IPS-11a (cell line): ENCODE measurements around the gene TTC22.
A peak's percentile ranks its signal among the peaks of the same experiment; 100 is the strongest.

Experiments
- H3K4me3 ChIP-seq: one replicate; pipeline ENCODE4 v1.5.1; 2013; ENCODE audit warnings: low read depth, low read length, control low read depth

TTC22 gene

GRCh38 chr1:54800899-54801759, at the start of gene TTC22:
Gene TTC22, minus strand, starts transcription at chr1:54801323. Its CDS starts 160 bp downstream, at chr1:54801163.
- peak within 1 kb of the TSS; percentile 24 for H3K4me3 ChIP-seq

- no peak overlapping the region for H3K4me3 ChIP-seq
These were observed 49.6 kb upstream of the TTC22 start for GRCh38 chr1:54850737-54851136.

GRCh38 chr1:54850069-54850730, 49.1 kb upstream of the TTC22 start:
- no peak overlapping the region for H3K4me3 ChIP-seq

GRCh38 chr1:54849219-54850068, 48.3 kb upstream of the TTC22 start:
- H3K4me3 ChIP-seq, result no peak overlapping the region

GRCh38 chr1:54848134-54848948, 47.2 kb upstream of the TTC22 start:
- no peak overlapping the region for H3K4me3 ChIP-seq

- H3K4me3 ChIP-seq, result no peak overlapping the region
These were observed 45.7 kb upstream of the TTC22 start for GRCh38 chr1:54846716-54847284.

- H3K4me3 ChIP-seq, result no peak overlapping the region
These were observed 45.2 kb upstream of the TTC22 start for GRCh38 chr1:54846301-54846700.

GRCh38 chr1:54845772-54846171, 44.6 kb upstream of the TTC22 start:
- no peak overlapping the region for H3K4me3 ChIP-seq

- H3K4me3 ChIP-seq, result no peak overlapping the region
These were observed 43.4 kb upstream of the TTC22 start for GRCh38 chr1:54844564-54844963.

GRCh38 chr1:54843449-54843848, 42.3 kb upstream of the TTC22 start:
- no peak overlapping the region for H3K4me3 ChIP-seq

- H3K4me3 ChIP-seq, result no peak overlapping the region
These were observed 41.8 kb upstream of the TTC22 start for GRCh38 chr1:54842963-54843362.

- no peak overlapping the region for H3K4me3 ChIP-seq
These were observed 41.2 kb upstream of the TTC22 start for GRCh38 chr1:54842206-54842915.

- H3K4me3 ChIP-seq, result no peak overlapping the region
These were observed 38.7 kb upstream of the TTC22 start for GRCh38 chr1:54839824-54840223.

- H3K4me3 ChIP-seq, result no peak overlapping the region
These were observed 37.5 kb upstream of the TTC22 start for GRCh38 chr1:54838565-54839180.

- no peak overlapping the region for H3K4me3 ChIP-seq
These were observed 36.1 kb upstream of the TTC22 start for GRCh38 chr1:54837002-54837853.

- no peak overlapping the region for H3K4me3 ChIP-seq
These were observed 35.5 kb upstream of the TTC22 start for GRCh38 chr1:54836594-54836993.

- H3K4me3 ChIP-seq, result no peak overlapping the region
These were observed 34.8 kb upstream of the TTC22 start for GRCh38 chr1:54835970-54836369.
